Measurements from ENCODE around the gene GPC5.

Gene GPC5

GRCh38 chr13:91758724-91759123, 360.3 kb downstream of the GPC5 start:
- Histone ChIP-seq H3K27ac (no peak overlapping the region), H3K4me3 (no peak overlapping the region)
- no peak for DNase-seq (ENCODE audit: low spot score)
- TF ChIP-seq, protein P1, sequence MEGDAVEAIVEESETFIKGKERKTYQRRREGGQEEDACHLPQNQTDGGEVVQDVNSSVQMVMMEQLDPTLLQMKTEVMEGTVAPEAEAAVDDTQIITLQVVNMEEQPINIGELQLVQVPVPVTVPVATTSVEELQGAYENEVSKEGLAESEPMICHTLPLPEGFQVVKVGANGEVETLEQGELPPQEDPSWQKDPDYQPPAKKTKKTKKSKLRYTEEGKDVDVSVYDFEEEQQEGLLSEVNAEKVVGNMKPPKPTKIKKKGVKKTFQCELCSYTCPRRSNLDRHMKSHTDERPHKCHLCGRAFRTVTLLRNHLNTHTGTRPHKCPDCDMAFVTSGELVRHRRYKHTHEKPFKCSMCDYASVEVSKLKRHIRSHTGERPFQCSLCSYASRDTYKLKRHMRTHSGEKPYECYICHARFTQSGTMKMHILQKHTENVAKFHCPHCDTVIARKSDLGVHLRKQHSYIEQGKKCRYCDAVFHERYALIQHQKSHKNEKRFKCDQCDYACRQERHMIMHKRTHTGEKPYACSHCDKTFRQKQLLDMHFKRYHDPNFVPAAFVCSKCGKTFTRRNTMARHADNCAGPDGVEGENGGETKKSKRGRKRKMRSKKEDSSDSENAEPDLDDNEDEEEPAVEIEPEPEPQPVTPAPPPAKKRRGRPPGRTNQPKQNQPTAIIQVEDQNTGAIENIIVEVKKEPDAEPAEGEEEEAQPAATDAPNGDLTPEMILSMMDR (IDR thresholded peaks at IDR 0.05), result no peak

- DNase-seq (ENCODE audit: low spot score), result no peak
- H3K27ac ChIP-seq, result no peak overlapping the region
- no peak overlapping the region for H3K4me3 ChIP-seq
- TF ChIP-seq, protein P1 (IDR thresholded peaks at IDR 0.05), result no peak
Measured at GRCh38 chr13:91762957-91763356, 364.5 kb downstream of the GPC5 start.

DNA sequence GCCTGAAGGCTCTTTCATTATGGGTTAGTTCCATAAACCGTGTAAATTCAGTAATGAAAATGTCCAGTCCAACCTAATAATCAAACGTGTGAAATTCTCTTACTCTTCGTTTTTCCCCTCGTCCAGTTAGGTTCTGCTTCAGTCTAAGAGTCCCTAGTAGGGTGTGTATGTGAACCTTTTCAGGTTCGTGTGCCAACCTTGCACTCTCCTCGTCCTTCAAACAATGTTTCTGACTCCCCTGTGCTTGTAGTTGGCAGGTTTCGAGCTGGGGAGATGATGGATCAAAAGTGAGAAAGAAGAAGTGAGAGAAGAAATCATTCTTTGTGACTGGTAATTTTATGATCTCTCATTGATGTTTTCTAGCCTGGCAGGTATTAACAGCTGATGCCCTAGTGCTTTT, 366.1 kb downstream of the GPC5 start:
- DNase-seq (ENCODE audit: low spot score), result no peak
- H3K4me3 ChIP-seq, result no peak overlapping the region
- TF ChIP-seq, protein P1 (IDR thresholded peaks at IDR 0.05), result no peak
- no peak overlapping the region for H3K27ac ChIP-seq

DNA sequence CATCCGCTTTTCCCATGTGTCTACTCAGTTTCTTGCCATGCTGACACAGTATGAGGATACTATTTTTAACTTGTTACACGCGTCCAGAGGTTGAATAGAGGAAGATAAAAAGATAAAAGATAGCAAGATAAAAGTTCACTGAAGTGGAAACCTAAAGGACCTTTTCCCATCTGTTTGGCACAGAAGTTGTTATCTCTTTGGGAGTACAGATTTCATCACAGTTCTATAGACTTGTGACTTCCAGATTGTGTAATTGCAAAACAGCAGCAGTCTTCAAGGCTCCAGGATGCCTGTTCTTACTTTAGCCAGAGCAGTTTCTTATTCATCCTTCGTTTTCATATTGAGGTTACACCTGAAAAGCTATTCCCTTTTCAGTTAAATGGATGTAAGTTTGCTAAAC, 369.2 kb downstream of the GPC5 start:
- DNase-seq (ENCODE audit: low spot score), result no peak
- H3K4me3 ChIP-seq, result no peak overlapping the region
- no peak overlapping the region for H3K27ac ChIP-seq
- TF ChIP-seq, protein P1 (IDR thresholded peaks at IDR 0.05), result no peak

DNA sequence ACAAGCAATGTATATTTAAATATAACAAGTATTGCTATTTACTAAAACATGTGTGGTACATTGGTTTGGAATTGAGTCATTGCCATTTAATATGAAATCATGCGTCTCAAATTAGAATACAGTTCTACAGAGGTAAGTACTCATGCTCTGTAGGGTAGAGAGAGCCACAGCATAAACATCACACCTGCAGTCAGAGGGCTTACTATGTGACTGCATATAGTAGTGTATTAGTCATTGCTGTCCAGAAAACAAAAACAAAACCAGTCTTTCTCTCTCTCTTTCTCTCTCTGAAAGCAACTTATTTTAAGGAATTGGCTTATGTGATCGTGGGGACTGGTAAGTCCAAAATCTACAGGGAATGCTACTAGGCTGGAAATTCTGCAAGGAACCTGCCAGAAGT, 370.3 kb downstream of the GPC5 start:
- H3K27ac ChIP-seq, result no peak overlapping the region
- no peak overlapping the region for H3K4me3 ChIP-seq
- no peak for DNase-seq (ENCODE audit: low spot score)
- TF ChIP-seq, protein P1 (IDR thresholded peaks at IDR 0.05), result no peak

DNA sequence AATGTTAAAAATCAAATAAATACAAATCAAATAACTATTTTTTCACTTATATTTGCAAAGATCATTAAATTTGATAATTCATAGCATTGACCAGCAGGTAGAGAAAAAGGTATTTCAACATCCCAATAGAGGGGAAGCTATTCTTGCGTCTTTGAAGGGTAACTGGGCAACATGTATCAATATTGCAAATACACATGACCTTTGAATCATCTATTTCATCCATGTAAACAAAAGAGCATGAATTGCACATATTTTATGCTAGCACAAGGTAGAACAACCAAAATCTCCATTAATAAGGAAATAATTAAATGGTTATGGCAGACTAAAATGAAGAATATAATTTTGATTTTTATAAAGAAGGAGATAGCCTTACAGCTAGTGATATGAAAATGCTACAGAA, 372.8 kb downstream of the GPC5 start:
- H3K4me3 ChIP-seq, result no peak overlapping the region
- H3K27ac ChIP-seq, result no peak overlapping the region
- DNase-seq (ENCODE audit: low spot score), result no peak
- TF ChIP-seq, protein P1 (IDR thresholded peaks at IDR 0.05), result no peak

DNA sequence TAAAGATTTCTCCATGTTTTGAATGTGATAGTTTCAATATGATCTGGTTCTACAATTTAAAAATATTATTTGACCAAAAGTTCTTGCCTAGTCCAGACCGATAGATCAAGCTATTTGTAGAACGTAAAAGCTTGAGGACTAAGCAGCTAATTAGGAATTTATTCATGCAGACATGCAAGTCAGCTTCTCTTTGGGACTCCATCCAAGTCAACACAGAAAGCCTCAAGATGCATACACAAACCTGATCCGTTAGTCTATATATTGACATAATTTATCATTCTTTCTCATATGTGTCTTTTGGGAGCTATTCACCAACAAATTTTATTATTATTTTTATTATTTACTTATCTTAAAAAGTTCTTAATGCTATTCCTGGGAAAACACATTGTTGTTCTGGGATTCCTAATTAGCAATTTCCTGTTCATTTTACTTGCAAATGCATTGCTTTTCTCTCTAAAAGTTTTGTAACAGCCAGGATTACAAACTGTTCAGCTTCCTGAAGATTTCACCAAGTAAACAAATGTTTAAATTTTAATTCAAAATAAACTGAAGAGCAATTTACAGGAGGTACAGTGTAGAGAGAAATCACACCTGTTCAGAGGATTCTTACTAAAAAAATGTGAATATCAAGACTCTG, 375.3 kb downstream of the GPC5 start:
- Histone ChIP-seq H3K4me3 (no peak overlapping the region), H3K27ac (no peak overlapping the region)
- no peak for DNase-seq (ENCODE audit: low spot score)
- TF ChIP-seq, protein P1 (IDR thresholded peaks at IDR 0.05), result no peak
